Right ventricle myocardium inferior (tissue), 1 donor: Measurements from ENCODE around the gene GJA5. TPM values are rescaled to one million over a fixed set of nuclear protein-coding genes. Genes with fewer than 3 reads are reported as not detected.
A peak's percentile ranks its signal among the peaks of the same experiment; 100 is the strongest.

Source experiments
- ATAC-seq: fragments of 200-7000 bp; cut with Tn5 transposase; one replicate; pipeline ENCODE4 v1.9.1; 2020; ENCODE audit warnings: mild to moderate bottlenecking, moderate library complexity
- DNase-seq: peaks from one replicate; pipeline ENCODE4 v3.0.0; 2021; ENCODE audit errors: missing footprints
- intact Hi-C: fragments of 100-400 bp; cut with DNase I; formaldehyde crosslinking; loops from one replicate; pipeline ENCODE4 v1.11.0; 2022
- total RNA-seq: library from RNA; stranded (reverse); fragmentation: NEBNext Ultra II Directional; extraction: Animal tissue kit (Norgen Biotek cat#: 25700); gene quantifications from one replicate; pipeline ENCODE4 v1.2.1, GENCODE V29; 2021
- donor health status: DM: no; HTN: yes; CAD: no; lungs with severe emphysema.

GJA5 gene
- total RNA-seq, 1 donor from 2014 or later: 11.3 TPM

DNA sequence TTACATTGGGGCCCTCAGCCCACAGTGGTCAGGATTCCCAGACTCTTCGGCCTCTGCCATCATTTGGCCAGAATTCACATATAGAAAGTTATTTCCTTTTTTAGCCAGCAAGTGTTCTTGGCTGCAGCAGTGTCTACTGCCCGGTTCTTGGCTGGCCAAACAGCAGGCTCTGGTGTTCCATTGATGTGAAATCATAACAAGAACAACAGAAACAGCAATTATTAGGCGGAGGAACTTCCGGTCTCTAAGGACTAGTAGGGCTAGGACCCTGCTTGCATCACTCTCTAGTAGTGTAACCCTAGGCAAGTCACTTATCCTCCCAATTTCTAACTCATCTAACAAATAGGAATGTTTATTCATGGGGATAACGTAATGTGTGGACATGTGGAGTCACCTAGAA lies 8.7 kb upstream of the GJA5 start:
- no peak for DNase-seq
- intact Hi-C loops: no loop called here
- no peak for ATAC-seq

DNA sequence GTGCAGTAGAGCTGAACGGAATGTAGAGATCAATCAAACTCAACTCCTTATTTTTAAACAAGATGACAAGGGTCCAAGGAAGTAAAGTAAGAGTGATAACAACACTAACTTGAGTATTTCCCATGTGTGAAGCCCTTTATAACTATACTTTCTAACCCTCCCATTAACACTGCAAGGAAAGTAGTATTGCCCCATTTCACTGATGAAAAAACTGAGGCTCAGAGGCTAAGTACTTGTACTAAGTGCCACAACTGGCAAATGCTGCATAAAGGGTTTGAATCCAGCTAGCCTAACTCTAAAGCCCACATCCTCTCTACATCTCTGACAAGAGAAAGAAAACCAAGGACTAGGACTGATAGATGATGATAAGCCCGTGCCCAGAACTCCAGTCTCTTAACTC lies 8.2 kb upstream of the GJA5 start:
- ATAC-seq (no peak), DNase-seq (no peak)
- intact Hi-C loops: no loop called here

- ATAC-seq (no peak), DNase-seq (no peak)
- intact Hi-C loops: no loop called here
Measured at GRCh38 chr1:147768101-147768500, 7.7 kb upstream of the GJA5 start.

- peak; percentile 37 for ATAC-seq
- DNase-seq: no peak
- intact Hi-C loops: no loop called here
Measured at GRCh38 chr1:147762233-147763024, 2.0 kb upstream of the GJA5 start.

GRCh38 chr1:147758379-147759100 lies 1.9 kb downstream of the GJA5 start:
- ATAC-seq (no peak), DNase-seq (no peak)
- intact Hi-C loops: no loop called here

GRCh38 chr1:147757015-147757990 lies 3.1 kb downstream of the GJA5 start:
- intact Hi-C loops: no loop called here
- ATAC-seq: peak; percentile 6

DNA sequence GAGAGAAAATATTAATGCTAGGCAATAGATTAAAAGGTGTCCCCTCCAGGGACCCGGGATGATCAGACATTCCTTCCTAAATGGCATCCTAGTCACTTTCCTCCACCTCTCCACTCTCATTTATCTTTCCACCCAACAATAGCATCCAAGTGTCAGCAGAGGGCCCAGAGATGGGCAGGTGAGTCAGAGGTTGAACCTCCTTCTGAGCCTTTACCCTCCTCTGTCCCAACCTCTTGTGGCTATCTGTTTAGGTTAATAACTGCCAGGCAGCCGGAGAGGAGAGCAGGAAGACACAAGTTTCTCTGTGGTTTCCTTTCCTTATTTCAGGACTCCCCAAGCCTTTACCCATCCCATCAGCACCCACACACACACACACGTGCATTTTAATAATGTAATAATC lies 4.1 kb downstream of the GJA5 start:
- intact Hi-C loops: no loop called here
- DNase-seq (no peak), ATAC-seq (no peak)

More at GRCh38 chr1:147757015-147757990, 3.1 kb downstream of the GJA5 start:
- DNase-seq: no peak

GRCh38 chr1:147754661-147755060 lies 5.7 kb downstream of the GJA5 start:
- no peak for DNase-seq
- ATAC-seq: no peak
- intact Hi-C loops: no loop called here

GRCh38 chr1:147753081-147753480 lies 7.3 kb downstream of the GJA5 start:
- peak; percentile 27 for ATAC-seq
- intact Hi-C loops: no loop called here
- peak; percentile 60 for DNase-seq

- DNase-seq: no peak
- intact Hi-C loops: no loop called here
- no peak for ATAC-seq
Measured at GRCh38 chr1:147752511-147752910, 7.9 kb downstream of the GJA5 start.

GRCh38 chr1:147751346-147751745 lies 9.1 kb downstream of the GJA5 start:
- no peak for DNase-seq
- intact Hi-C loops: no loop called here
- ATAC-seq: no peak

DNA sequence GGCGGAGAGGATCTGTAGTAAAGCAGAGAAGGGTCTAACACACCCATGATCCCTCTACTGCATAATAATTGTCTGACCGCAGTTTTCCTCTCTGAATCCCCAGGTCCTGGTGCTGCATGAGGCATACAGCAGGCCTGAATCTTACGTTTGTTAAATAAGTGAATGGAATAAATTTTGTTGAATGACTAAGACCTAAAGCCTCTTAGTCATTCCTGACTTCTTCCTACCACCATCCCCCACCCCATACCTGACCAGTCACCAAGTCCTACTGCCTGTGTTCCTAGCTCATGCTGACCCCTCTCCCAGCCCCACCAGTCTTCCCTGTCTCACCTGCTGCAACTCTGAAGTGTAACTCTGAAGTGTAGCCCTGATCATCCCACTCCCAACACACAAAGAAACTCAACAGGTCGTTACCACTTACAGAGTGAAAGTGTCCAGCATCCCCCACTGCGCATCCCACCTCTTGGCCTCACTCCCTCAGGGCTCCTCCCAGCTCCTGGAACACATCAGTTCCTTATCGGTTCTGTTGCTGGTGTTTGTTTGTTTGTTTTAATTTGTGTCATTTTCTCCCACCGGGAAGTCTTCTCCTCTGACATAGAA lies 9.7 kb downstream of the GJA5 start:
- intact Hi-C loops: no loop called here
- DNase-seq (no peak), ATAC-seq (no peak)

DNA sequence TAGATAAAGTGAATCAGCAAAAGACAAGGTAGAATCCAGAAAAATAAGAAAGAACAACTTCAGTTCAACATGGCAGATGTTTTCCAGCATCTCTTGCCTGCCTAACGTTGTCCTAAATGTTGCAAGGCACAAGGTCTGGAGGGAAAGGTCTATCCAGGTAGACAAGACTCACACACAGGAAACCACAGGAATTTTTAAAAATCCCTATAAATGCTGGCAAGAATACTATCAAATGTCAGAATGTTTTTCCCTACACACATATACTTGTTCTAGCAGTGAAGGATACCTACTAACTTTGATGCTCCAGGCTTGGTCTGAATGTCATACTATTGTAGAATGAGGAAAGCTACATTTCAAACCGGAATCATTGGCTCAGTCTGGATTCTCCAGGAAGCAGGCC lies 10.6 kb downstream of the GJA5 start:
- DNase-seq: no peak
- intact Hi-C loops: loop anchor here (1.0 kb wide), 1 partner anchor 22 kb away; no protein-coding TSS in a partner anchor
- ATAC-seq: no peak

- DNase-seq (peak; percentile 66), ATAC-seq (peak; percentile 96)
- intact Hi-C loops: loop anchor here (1.0 kb wide), 1 partner anchor 22 kb away; no protein-coding TSS in a partner anchor
Measured at GRCh38 chr1:147748676-147749350, 11.6 kb downstream of the GJA5 start.

DNA sequence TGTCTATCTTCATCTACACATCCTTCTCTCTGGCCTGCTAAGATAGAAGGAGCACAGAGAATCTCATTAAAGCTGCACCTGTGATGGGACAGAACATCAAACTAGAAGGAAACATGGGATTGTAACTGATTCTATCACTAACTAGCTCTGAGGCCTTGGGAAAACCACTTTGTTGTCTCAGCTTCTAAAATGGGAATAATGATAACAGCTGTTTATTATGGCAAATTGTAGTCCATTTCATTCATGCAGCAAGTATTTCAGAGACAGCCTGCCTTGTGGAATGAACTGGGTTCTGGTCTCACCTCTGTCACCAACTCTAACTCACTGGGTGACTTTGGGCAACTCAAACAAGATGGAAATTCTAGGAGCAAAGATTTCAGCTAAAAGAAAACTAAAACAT lies 12.4 kb downstream of the GJA5 start:
- intact Hi-C loops: no loop called here
- DNase-seq (no peak), ATAC-seq (no peak)

- no peak for DNase-seq
- ATAC-seq: no peak
- intact Hi-C loops: no loop called here
Measured at GRCh38 chr1:147745271-147745670, 15.1 kb downstream of the GJA5 start.

DNA sequence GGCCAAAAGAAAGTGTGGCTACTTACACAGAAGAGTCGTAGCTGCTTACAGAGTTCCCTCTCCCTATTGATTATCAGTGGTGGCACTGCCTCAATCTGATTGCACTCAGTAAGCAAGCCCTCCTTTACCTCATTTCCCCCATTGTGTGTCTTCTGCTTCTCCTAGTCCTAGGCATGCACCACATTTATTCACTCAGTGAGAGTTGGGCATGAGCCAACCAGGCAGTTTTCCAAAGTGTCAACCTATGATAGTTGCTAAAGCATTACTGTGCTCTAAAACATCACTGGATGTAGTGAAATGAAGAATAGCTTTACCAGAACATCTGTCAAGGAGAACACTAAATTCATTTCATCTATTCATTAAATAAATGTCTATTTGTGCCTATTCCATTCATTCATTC lies 19.3 kb downstream of the GJA5 start:
- intact Hi-C loops: no loop called here
- DNase-seq (no peak), ATAC-seq (no peak)

DNA sequence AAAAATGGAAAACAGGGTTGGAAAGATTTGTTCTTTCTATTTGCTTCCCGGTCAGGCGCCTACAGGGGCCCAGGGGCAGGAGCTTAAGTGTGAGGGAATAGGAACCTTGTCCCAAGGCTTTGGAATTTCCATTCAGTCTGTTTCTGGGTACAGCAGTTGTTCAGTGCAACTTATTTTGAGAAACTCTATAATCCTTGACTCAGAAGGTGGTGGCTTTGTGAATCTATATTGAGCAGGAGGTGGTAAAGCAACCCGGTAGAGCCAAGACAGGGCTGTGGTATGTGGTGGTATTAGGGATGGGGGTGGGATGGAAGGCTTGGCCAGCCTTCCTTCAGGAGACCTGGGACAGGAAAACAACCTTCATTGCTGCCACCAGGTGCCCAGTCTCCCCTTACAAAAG lies 20.0 kb downstream of the GJA5 start:
- intact Hi-C loops: no loop called here
- ATAC-seq (no peak), DNase-seq (no peak)
